K562 (cell line): Measurements from ENCODE around the gene ALDOC. TPM values are rescaled to one million over a fixed set of nuclear protein-coding genes. Genes with fewer than 3 reads are reported as not detected.

Experiments
- ELF4 ChIP-seq: fragments of 450-650 bp; formaldehyde crosslinking; IDR thresholded peaks from 2 replicates; pipeline ENCODE4 v1.4.0; 2022; ENCODE audit warnings: missing genetic modification characterization
- MXI1 ChIP-seq: IDR thresholded peaks from 2 replicates; pipeline ENCODE4 v1.6.1; 2011; ENCODE audit warnings: low read depth, mild to moderate bottlenecking, improper control_type of control experiment, low read length
- NR4A1 ChIP-seq, 2 experiments: fragments of 250-450 bp in 1 of 2; fragments of 450-650 bp in 1 of 2; sonication (Bioruptor Pico) in 1 of 2; IDR thresholded peaks; 2 replicates each; pipeline versions ENCODE4 v1.4.0 to v1.6.1; 2016 to 2020; ENCODE audit warnings: mild to moderate bottlenecking in 2 of 2, missing compliant biosample characterization in 1 of 2, missing genetic modification characterization in 1 of 2, moderate library complexity in 1 of 2
- RBM17 ChIP-seq: fragments of 200-400 bp; formaldehyde crosslinking; IDR thresholded peaks from 2 replicates; pipeline ENCODE4 v1.6.1; 2017; ENCODE audit warnings: low read depth, mild to moderate bottlenecking, low read length, borderline replicate concordance
- SETDB1 ChIP-seq: IDR thresholded peaks from one replicate; pipeline ENCODE4 v1.6.1; 2012; ENCODE audit warnings: low read length, control low read depth, inconsistent platforms
- SMC3 ChIP-seq: conservative IDR thresholded peaks from 2 replicates; pipeline ENCODE4 v1.6.1; 2011; ENCODE audit warnings: low read depth, low read length, improper control_type of control experiment; ENCODE audit not compliant: insufficient read depth
- TGIF2 ChIP-seq: sonication (generic); formaldehyde crosslinking; IDR thresholded peaks from 2 replicates; pipeline ENCODE4 v1.8.1; 2022; ENCODE audit warnings: mild to moderate bottlenecking, missing genetic modification reagents, moderate library complexity
- ZBTB7A ChIP-seq: IDR thresholded peaks from 2 replicates; pipeline ENCODE4 v1.6.1; 2011; ENCODE audit warnings: low read depth, mild to moderate bottlenecking, low read length, moderate library complexity, borderline replicate concordance; ENCODE audit not compliant: control insufficient read depth
- polyA plus RNA-seq, 8 experiments: library from polyadenylated mRNA; depleted of rRNA in 4 of 8; stranded (reverse) in 5 of 8; unstranded in 3 of 8; fragments of >200 nt; fragmentation: Nextera tagmentation in 2 of 8; fragmentation: Illumina TruSeq in 1 of 8; extraction: Ambion mirVana in 2 of 8; extraction: Trizol in 1 of 8; gene quantifications; 2 replicates each; pipeline versions ENCODE4 v1.2.1 to v1.2.3, GENCODE V29; 2011 to 2014; ENCODE audit warnings: inconsistent platforms in 1 of 8, missing spikeins in 1 of 8
- total RNA-seq, 7 experiments: library from RNA; depleted of rRNA in 6 of 7; stranded (reverse); fragments of >200 nt in 6 of 7; fragmentation: Illumina TruSeq in 2 of 7; extraction: Trizol in 2 of 7; gene quantifications; 2 replicates each; pipeline versions ENCODE4 v1.2.1 to v1.2.3, GENCODE V29; 2011 to 2021; ENCODE audit warnings: low replicate concordance in 1 of 7
- TF ChIP-seq, protein P1 (sequence below), 2 experiments: IDR thresholded peaks; 2 replicates each; pipeline ENCODE4 v1.6.1; 2011; ENCODE audit warnings: borderline replicate concordance in 1 of 2, control low read depth in 1 of 2, low read depth in 1 of 2, low read length in 1 of 2, mild to moderate bottlenecking in 1 of 2, mixed read lengths in 1 of 2, moderate library complexity in 1 of 2; ENCODE audit not compliant: insufficient read depth in 1 of 2, insufficient read length in 1 of 2, poor library complexity in 1 of 2, severe bottlenecking in 1 of 2; ENCODE audit errors: extremely low read depth in 1 of 2
- TF ChIP-seq, protein P2 (sequence below), 2 experiments: fragments of 200-800 bp in 1 of 2; sonication (Bioruptor generic) in 1 of 2; sonication (generic) in 1 of 2; formaldehyde crosslinking in 1 of 2; IDR thresholded peaks in 1 of 2; conservative IDR thresholded peaks in 1 of 2; 2 replicates each; pipeline versions ENCODE4 v1.5.0 to v1.6.1; 2016 to 2020; ENCODE audit warnings: missing compliant biosample characterization in 1 of 2, missing genetic modification characterization in 1 of 2, missing genetic modification reagents in 1 of 2
- TF ChIP-seq, protein P3 (sequence below): fragments of 450-650 bp; IDR thresholded peaks from 2 replicates; pipeline ENCODE4 v1.6.1; 2017; ENCODE audit warnings: antibody characterized with exemption, mild to moderate bottlenecking
- TF ChIP-seq, protein P4 (sequence below): fragments of 450-650 bp; formaldehyde crosslinking; IDR thresholded peaks from 2 replicates; pipeline ENCODE4 v1.4.0; 2020; ENCODE audit warnings: mild to moderate bottlenecking
- TF ChIP-seq, protein P5 (sequence below), 2 experiments: fragments of 450-650 bp; IDR thresholded peaks; 2 replicates each; pipeline ENCODE4 v1.6.1; 2018; ENCODE audit warnings: mild to moderate bottlenecking in 2 of 2, low read depth in 1 of 2; ENCODE audit not compliant: partially characterized antibody in 2 of 2

The ALDOC gene
- total and polyA plus RNA-seq, 9 of the 15 experiments (the other 6 are each of a cell fraction or from before 2014, with no cell fraction given) = 43.2 to 263 (median 99.2) TPM

DNA sequence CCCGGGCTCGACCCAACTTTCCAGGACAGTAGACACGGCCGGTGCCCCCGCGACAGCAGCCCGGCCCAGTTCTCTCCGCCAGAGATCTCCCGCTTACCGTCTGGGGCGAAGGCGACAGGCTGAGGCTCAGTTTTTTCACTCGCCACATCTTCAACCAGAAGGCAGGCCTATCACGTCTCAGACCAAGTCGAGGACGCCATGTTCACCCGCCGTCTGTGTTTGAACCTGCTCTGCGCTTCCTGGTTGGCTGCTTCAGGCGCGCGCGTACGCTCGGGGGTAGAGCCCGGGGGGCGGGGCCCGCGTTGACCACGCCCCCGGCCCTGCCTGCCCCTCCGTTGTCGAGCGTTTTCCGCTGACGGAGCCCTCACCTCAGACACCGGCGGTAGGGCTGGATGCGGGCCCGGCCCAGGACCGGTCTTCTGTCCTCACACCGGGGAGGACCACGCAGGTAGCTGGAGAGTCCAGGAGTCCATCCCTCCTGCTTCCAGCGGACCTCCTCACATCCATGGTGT, 22.2 kb upstream of the ALDOC start, which contains the start of gene SPAG5 (continued):
- TF ChIP-seq, protein P1, sequence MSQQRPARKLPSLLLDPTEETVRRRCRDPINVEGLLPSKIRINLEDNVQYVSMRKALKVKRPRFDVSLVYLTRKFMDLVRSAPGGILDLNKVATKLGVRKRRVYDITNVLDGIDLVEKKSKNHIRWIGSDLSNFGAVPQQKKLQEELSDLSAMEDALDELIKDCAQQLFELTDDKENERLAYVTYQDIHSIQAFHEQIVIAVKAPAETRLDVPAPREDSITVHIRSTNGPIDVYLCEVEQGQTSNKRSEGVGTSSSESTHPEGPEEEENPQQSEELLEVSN (IDR thresholded peaks at IDR 0.05; ENCODE audit: borderline replicate concordance in 1 of 2, extremely low read depth in 1 of 2, insufficient read depth in 1 of 2, insufficient read length in 1 of 2, low read depth in 1 of 2, low read length in 1 of 2, poor library complexity in 1 of 2, severe bottlenecking in 1 of 2) = peak; percentile 38 to 57
- TF ChIP-seq, protein P2, sequence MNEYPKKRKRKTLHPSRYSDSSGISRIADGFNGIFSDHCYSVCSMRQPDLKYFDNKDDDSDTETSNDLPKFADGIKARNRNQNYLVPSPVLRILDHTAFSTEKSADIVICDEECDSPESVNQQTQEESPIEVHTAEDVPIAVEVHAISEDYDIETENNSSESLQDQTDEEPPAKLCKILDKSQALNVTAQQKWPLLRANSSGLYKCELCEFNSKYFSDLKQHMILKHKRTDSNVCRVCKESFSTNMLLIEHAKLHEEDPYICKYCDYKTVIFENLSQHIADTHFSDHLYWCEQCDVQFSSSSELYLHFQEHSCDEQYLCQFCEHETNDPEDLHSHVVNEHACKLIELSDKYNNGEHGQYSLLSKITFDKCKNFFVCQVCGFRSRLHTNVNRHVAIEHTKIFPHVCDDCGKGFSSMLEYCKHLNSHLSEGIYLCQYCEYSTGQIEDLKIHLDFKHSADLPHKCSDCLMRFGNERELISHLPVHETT (CRISPR knock-in tag; conservative IDR thresholded peaks at IDR 0.05 in 1 of 2, IDR thresholded peaks at IDR 0.05 in 1 of 2) = no peak
- TF ChIP-seq, protein P3, sequence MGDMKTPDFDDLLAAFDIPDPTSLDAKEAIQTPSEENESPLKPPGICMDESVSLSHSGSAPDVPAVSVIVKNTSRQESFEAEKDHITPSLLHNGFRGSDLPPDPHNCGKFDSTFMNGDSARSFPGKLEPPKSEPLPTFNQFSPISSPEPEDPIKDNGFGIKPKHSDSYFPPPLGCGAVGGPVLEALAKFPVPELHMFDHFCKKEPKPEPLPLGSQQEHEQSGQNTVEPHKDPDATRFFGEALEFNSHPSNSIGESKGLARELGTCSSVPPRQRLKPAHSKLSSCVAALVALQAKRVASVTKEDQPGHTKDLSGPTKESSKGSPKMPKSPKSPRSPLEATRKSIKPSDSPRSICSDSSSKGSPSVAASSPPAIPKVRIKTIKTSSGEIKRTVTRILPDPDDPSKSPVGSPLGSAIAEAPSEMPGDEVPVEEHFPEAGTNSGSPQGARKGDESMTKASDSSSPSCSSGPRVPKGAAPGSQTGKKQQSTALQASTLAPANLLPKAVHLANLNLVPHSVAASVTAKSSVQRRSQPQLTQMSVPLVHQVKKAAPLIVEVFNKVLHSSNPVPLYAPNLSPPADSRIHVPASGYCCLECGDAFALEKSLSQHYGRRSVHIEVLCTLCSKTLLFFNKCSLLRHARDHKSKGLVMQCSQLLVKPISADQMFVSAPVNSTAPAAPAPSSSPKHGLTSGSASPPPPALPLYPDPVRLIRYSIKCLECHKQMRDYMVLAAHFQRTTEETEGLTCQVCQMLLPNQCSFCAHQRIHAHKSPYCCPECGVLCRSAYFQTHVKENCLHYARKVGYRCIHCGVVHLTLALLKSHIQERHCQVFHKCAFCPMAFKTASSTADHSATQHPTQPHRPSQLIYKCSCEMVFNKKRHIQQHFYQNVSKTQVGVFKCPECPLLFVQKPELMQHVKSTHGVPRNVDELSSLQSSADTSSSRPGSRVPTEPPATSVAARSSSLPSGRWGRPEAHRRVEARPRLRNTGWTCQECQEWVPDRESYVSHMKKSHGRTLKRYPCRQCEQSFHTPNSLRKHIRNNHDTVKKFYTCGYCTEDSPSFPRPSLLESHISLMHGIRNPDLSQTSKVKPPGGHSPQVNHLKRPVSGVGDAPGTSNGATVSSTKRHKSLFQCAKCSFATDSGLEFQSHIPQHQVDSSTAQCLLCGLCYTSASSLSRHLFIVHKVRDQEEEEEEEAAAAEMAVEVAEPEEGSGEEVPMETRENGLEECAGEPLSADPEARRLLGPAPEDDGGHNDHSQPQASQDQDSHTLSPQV = no peak
- TF ChIP-seq NR4A1 (CRISPR knock-in tag; IDR thresholded peaks at IDR 0.05) (no peak), NR4A1 (tag; IDR thresholded peaks at IDR 0.05) (no peak), RBM17 (no peak), ELF4 (CRISPR knock-in tag) (no peak), TGIF2 (CRISPR knock-in tag) (no peak), SMC3 (no peak), SETDB1 (no peak), MXI1 (peak; percentile 68; the same call in 1 of the 2 replicates), ZBTB7A (peak; percentile 59; the same call in 1 of the 2 replicates)
- TF ChIP-seq, protein P4, sequence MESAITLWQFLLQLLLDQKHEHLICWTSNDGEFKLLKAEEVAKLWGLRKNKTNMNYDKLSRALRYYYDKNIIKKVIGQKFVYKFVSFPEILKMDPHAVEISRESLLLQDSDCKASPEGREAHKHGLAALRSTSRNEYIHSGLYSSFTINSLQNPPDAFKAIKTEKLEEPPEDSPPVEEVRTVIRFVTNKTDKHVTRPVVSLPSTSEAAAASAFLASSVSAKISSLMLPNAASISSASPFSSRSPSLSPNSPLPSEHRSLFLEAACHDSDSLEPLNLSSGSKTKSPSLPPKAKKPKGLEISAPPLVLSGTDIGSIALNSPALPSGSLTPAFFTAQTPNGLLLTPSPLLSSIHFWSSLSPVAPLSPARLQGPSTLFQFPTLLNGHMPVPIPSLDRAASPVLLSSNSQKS (CRISPR knock-in tag) = no peak
- TF ChIP-seq, protein P5, sequence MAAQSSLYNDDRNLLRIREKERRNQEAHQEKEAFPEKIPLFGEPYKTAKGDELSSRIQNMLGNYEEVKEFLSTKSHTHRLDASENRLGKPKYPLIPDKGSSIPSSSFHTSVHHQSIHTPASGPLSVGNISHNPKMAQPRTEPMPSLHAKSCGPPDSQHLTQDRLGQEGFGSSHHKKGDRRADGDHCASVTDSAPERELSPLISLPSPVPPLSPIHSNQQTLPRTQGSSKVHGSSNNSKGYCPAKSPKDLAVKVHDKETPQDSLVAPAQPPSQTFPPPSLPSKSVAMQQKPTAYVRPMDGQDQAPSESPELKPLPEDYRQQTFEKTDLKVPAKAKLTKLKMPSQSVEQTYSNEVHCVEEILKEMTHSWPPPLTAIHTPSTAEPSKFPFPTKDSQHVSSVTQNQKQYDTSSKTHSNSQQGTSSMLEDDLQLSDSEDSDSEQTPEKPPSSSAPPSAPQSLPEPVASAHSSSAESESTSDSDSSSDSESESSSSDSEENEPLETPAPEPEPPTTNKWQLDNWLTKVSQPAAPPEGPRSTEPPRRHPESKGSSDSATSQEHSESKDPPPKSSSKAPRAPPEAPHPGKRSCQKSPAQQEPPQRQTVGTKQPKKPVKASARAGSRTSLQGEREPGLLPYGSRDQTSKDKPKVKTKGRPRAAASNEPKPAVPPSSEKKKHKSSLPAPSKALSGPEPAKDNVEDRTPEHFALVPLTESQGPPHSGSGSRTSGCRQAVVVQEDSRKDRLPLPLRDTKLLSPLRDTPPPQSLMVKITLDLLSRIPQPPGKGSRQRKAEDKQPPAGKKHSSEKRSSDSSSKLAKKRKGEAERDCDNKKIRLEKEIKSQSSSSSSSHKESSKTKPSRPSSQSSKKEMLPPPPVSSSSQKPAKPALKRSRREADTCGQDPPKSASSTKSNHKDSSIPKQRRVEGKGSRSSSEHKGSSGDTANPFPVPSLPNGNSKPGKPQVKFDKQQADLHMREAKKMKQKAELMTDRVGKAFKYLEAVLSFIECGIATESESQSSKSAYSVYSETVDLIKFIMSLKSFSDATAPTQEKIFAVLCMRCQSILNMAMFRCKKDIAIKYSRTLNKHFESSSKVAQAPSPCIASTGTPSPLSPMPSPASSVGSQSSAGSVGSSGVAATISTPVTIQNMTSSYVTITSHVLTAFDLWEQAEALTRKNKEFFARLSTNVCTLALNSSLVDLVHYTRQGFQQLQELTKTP (IDR thresholded peaks at IDR 0.05; ENCODE audit: low read depth in 1 of 2, partially characterized antibody in 2 of 2) = no peak
